Prostate gland (tissue), 2 donors: Measurements from ENCODE around the gene DTWD2.

Experiments used
- CTCF ChIP-seq, 4 experiments: fragments of 200-600 bp in 2 of 4; fragments of 450-650 bp in 2 of 4; sonication (generic) in 2 of 4; IDR thresholded peaks; 1 replicate in 3 of 4; 2 replicates in 1 of 4; pipeline ENCODE4 v1.5.1; 2016 to 2019; ENCODE audit warnings: antibody characterized with exemption in 4 of 4, mild to moderate bottlenecking in 2 of 4, moderate library complexity in 2 of 4
- POLR2A ChIP-seq: fragments of 450-650 bp; IDR thresholded peaks from one replicate; pipeline ENCODE4 v1.6.1; 2016; ENCODE audit warnings: antibody characterized with exemption, mild to moderate bottlenecking

GRCh38 chr5:118808441-118808840 lies 179.9 kb downstream of the DTWD2 start:
- TF ChIP-seq CTCF (IDR thresholded peaks at IDR 0.05) (no peak), POLR2A (no peak)
